SK-N-SH treated with all-trans-retinoic acid at 6 μM for 48 hours (cell line): ENCODE data around the gene CAMSAP3.

Experiments
- PATZ1 ChIP-seq: fragments of 250-450 bp; sonication (Bioruptor Pico); IDR thresholded peaks from 2 replicates; pipeline ENCODE4 v1.8.0; 2020; ENCODE audit warnings: mild to moderate bottlenecking, moderate library complexity, borderline replicate concordance
- TCF4 ChIP-seq: fragments of 250-450 bp; sonication (Bioruptor Pico); IDR thresholded peaks from 2 replicates; pipeline ENCODE4 v1.8.0; 2021; ENCODE audit warnings: mild to moderate bottlenecking, moderate library complexity, borderline replicate concordance
- ZFP3 ChIP-seq: fragments of 250-450 bp; sonication (Bioruptor Pico); IDR thresholded peaks from 2 replicates; pipeline ENCODE4 v1.5.0; 2020; ENCODE audit warnings: mild to moderate bottlenecking, moderate library complexity
- TF ChIP-seq, protein P1 (sequence below): fragments of 250-450 bp; sonication (Bioruptor Pico); IDR thresholded peaks from 2 replicates; pipeline ENCODE4 v1.8.0; 2021; ENCODE audit warnings: low read depth, mild to moderate bottlenecking, moderate library complexity, borderline replicate concordance

DNA sequence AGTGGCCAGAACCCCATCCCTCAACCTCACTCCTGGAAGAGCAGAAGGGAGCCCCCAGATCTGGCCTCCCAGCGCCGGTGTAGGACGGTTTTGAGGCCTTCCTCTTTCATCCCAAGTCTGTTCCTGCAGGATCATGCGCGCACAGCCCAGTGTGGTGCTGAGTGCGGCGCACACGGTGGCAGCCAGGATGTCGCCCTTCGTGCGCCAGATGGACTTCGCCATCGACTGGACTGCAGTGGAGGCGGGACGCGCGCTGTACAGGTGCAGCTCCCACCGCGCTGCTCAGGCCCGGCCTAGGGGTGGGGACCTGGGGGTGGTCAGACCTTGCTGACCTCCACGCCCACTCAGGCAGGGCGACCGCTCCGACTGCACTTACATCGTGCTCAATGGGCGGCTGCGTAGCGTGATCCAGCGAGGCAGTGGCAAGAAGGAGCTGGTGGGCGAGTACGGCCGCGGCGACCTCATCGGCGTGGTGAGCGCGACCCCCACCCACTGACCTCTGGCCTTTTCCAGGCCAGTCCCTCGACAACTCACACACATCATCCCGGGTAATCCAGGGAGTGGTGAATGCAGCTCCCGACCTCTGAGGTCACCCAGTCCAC is 45.4 kb upstream of the CAMSAP3 start:
- TF ChIP-seq ZFP3 (no peak), TCF4 (CRISPR knock-in tag) (no peak), PATZ1 (CRISPR knock-in tag) (no peak)
- TF ChIP-seq, protein P1, sequence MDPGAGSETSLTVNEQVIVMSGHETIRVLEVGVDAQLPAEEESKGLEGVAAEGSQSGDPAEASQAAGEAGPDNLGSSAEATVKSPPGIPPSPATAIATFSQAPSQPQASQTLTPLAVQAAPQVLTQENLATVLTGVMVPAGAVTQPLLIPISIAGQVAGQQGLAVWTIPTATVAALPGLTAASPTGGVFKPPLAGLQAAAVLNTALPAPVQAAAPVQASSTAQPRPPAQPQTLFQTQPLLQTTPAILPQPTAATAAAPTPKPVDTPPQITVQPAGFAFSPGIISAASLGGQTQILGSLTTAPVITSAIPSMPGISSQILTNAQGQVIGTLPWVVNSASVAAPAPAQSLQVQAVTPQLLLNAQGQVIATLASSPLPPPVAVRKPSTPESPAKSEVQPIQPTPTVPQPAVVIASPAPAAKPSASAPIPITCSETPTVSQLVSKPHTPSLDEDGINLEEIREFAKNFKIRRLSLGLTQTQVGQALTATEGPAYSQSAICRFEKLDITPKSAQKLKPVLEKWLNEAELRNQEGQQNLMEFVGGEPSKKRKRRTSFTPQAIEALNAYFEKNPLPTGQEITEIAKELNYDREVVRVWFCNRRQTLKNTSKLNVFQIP, result no peak
